Common myeloid progenitor, CD34-positive (primary cell): Measurements from ENCODE around the gene APBB2.
"Not testable (repeated sequence)": the region's sequence is repeated elsewhere in the genome, so short reads cannot be mapped to it uniquely, and the experiment has no call there.

Experiments
- CTCF ChIA-PET: fragments of 350-600 bp; sonication (Branson Sonifier 250); formaldehyde crosslinking; loops from one replicate; lab custom pipeline; 2021; ENCODE audit warnings: antibody characterized with exemption; lab: Charles Lee
- POLR2A ChIA-PET: fragments of 350-600 bp; sonication (Branson Sonifier 250); formaldehyde crosslinking; loops from one replicate; lab custom pipeline; 2021; ENCODE audit warnings: antibody characterized with exemption; lab: Charles Lee
- DNase-seq, 3 donors: peaks; one replicate each; pipeline versions ENCODE4 v3.0.0 to v3.0.0-alpha.2; 2013
- H3K27ac ChIP-seq, 2 experiments: 1 replicate in 1 of 2; 2 replicates in 1 of 2; pipeline ENCODE4 v1.7.0; 2013; ENCODE audit warnings: inconsistent platforms in 2 of 2, low read length in 2 of 2, mild to moderate bottlenecking in 2 of 2, low read depth in 1 of 2, moderate library complexity in 1 of 2; ENCODE audit not compliant: severe bottlenecking in 2 of 2, insufficient read depth in 1 of 2, poor library complexity in 1 of 2
- H3K27me3 ChIP-seq, 5 experiments: replicated peaks in 2 of 5; 1 replicate in 3 of 5; 2 replicates in 2 of 5; pipeline versions ENCODE4 v1.6.1 to v1.7.0; 2013; ENCODE audit warnings: low read length in 4 of 5, mild to moderate bottlenecking in 2 of 5, moderate library complexity in 2 of 5, inconsistent platforms in 1 of 5; ENCODE audit not compliant: insufficient read depth in 5 of 5, control insufficient read depth in 4 of 5
- H3K36me3 ChIP-seq, 4 experiments: 1 replicate in 2 of 4; 2 replicates in 2 of 4; pipeline versions ENCODE4 v1.6.1 to v1.7.0; 2013; ENCODE audit warnings: low read length in 3 of 4, control low read depth in 1 of 4, mild to moderate bottlenecking in 1 of 4; ENCODE audit not compliant: control insufficient read depth in 4 of 4, insufficient read depth in 4 of 4
- H3K4me1 ChIP-seq, 4 experiments: 1 replicate in 3 of 4; 2 replicates in 1 of 4; pipeline versions ENCODE4 v1.6.1 to v1.7.1; 2013; ENCODE audit warnings: low read length in 3 of 4, mild to moderate bottlenecking in 3 of 4, control low read depth in 1 of 4, inconsistent platforms in 1 of 4, moderate library complexity in 1 of 4; ENCODE audit not compliant: control insufficient read depth in 4 of 4, insufficient read depth in 4 of 4; ENCODE audit errors: control extremely low read depth in 1 of 4
- H3K4me3 ChIP-seq, 7 experiments: 1 replicate in 4 of 7; 2 replicates in 3 of 7; pipeline versions ENCODE4 v1.5.1 to v1.7.0; 2013; ENCODE audit warnings: mild to moderate bottlenecking in 7 of 7, low read length in 6 of 7, moderate library complexity in 6 of 7, inconsistent platforms in 2 of 7, low read depth in 2 of 7, control low read depth in 1 of 7; ENCODE audit not compliant: insufficient read depth in 4 of 7, control insufficient read depth in 1 of 7; ENCODE audit errors: extremely low read depth in 1 of 7
- H3K9me3 ChIP-seq, 5 experiments: 1 replicate in 4 of 5; 2 replicates in 1 of 5; pipeline versions ENCODE4 v1.6.1 to v1.7.1; 2013; ENCODE audit warnings: low read length in 4 of 5, mild to moderate bottlenecking in 2 of 5, inconsistent platforms in 1 of 5, low read depth in 1 of 5, moderate library complexity in 1 of 5; ENCODE audit not compliant: control insufficient read depth in 4 of 5, insufficient read depth in 2 of 5; ENCODE audit errors: control extremely low read depth in 1 of 5
- WGBS: methylation state at CpG from one replicate; pipeline ENCODE4 v1.1.5; 2013; ENCODE audit not compliant: insufficient coverage; 5-methylcytosine and 5-hydroxymethylcytosine counted together

The APBB2 gene

DNA sequence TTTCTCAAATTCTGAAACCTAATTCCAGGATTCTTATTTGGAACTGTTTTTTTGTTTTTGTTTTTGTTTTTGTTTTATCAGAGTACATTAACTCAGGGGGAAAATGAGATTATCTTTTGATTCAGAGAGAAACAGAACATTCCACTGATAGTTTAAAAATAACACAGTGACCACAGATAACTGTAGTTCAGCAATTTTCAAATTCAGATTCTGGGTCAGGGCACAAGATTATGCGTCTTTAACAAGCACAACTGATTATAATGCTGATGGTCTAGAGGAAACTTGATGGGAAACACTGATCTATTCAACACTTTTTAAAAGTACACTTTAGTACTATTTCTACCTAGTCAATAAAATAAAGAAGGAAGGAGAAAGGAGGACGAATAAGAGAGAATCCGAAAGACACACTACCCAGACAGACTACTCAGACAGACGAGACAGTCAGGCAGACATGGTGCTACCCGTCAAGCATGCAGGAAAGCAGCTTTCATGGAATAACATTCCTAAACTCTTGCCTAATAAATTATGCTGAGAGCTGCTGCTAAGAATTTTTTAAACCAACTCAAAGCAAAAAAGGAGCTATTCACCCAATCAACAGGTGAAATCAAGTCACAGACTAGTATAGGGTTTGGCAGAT lies 59.0 kb downstream of the APBB2 start:
- Histone ChIP-seq H3K27me3 (peaks cover 0 to 2% (median 0%) of the 10 kb centered on the region in 5 experiments), H3K4me3 (no peak overlapping the region), H3K27ac (no peak overlapping the region), H3K36me3 (no peaks in the 10 kb centered on the region), H3K9me3 (peaks cover 0 to 5% (median 0%) of the 10 kb centered on the region in 5 experiments), H3K4me1 (no peaks in the 10 kb centered on the region)
- 90% methylated on average over 2 of the region's 5 CpGs for WGBS
- POLR2A ChIA-PET = no interaction called here
- CTCF ChIA-PET = no interaction called here
- no peak for DNase-seq

GRCh38 chr4:41154814-41155177 lies 59.5 kb downstream of the APBB2 start:
- no peaks in the 10 kb centered on the region for H3K4me1 ChIP-seq
- POLR2A ChIA-PET = no interaction called here
- no peak overlapping the region for H3K27ac ChIP-seq
- WGBS = 96% methylated on average over 5 of the region's 5 CpGs
- H3K27me3 ChIP-seq = peaks cover 0 to 2% (median 0%) of the 10 kb centered on the region in 5 experiments
- CTCF ChIA-PET = no interaction called here
- peaks cover 0 to 5% (median 0%) of the 10 kb centered on the region in 5 experiments for H3K9me3 ChIP-seq
- no peak overlapping the region for H3K4me3 ChIP-seq
- H3K36me3 ChIP-seq = no peaks in the 10 kb centered on the region
- DNase-seq = no peak

GRCh38 chr4:41154010-41154813 lies 60.1 kb downstream of the APBB2 start:
- DNase-seq = no peak
- ChIA-PET POLR2A (no interaction called here), CTCF (no interaction called here)
- WGBS = 100% methylated on average over 1 of the region's 6 CpGs
- Histone ChIP-seq H3K27me3 (peaks cover 0 to 2% (median 0%) of the 10 kb centered on the region in 5 experiments), H3K4me1 (no peaks in the 10 kb centered on the region), H3K27ac (no peak overlapping the region), H3K36me3 (no peaks in the 10 kb centered on the region), H3K4me3 (no peak overlapping the region), H3K9me3 (peaks cover 0 to 5% (median 0%) of the 10 kb centered on the region in 5 experiments)

DNA sequence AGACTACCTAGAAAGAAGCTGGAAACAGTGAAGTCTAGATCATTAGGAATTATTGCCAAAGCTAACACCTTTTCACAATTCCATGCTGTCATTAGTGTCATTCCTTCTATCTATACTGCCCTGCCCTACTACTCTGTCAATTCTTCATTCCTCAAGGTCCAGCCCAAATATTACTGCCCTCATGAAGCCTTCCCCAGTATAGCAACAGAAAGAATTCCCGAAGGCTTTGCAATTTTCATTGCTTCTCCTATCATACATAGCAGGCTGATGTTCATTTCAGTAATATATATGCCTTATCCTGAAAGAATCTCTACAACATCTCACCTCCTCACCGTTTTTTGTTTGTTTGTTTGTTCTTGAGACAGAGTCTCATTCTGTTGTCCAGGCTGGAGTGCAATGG lies 63.9 kb downstream of the APBB2 start:
- DNase-seq = no peak
- no peaks in the 10 kb centered on the region for H3K36me3 ChIP-seq
- POLR2A ChIA-PET = no interaction called here
- no peaks in the 10 kb centered on the region for H3K4me1 ChIP-seq
- no peak overlapping the region for H3K4me3 ChIP-seq
- peaks cover 0 to 2% (median 0%) of the 10 kb centered on the region in 5 experiments for H3K9me3 ChIP-seq
- WGBS = 80% methylated on average over 2 of the region's 2 CpGs
- no peak overlapping the region for H3K27ac ChIP-seq
- CTCF ChIA-PET = no interaction called here
- peaks cover 0 to 2% (median 0%) of the 10 kb centered on the region in 5 experiments for H3K27me3 ChIP-seq

DNA sequence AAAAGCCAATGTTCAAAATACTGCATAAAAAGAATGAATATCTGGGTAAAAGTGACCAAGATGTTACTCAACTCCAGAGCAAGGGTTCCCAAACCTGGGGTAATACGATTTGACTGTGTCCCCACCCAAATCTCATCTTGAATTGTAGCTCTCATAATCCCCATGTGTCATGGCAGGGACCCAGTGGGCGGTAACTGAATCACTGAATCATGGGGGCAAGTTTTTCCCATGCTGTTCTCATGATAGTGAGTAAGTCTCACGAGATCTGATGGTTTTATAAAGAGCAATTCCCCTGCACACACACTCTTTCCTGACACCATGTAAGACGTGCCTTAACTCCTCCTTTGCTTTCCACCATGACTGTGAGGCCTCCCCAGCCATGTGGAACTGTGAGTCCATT lies 64.8 kb downstream of the APBB2 start:
- H3K27ac ChIP-seq, POLR2A ChIA-PET, H3K9me3 ChIP-seq, CTCF ChIA-PET, H3K4me3 ChIP-seq, H3K36me3 ChIP-seq, DNase-seq, H3K27me3 ChIP-seq, H3K4me1 ChIP-seq: not testable (repeated sequence)
- 100% methylated on average over 4 of the region's 4 CpGs for WGBS

- CTCF ChIA-PET = no interaction called here
- Histone ChIP-seq H3K36me3 (no peaks in the 10 kb centered on the region), H3K27me3 (peaks cover 0 to 2% (median 0%) of the 10 kb centered on the region in 5 experiments), H3K4me3 (no peak overlapping the region), H3K4me1 (no peaks in the 10 kb centered on the region), H3K27ac (no peak overlapping the region), H3K9me3 (peaks cover 0 to 2% (median 0%) of the 10 kb centered on the region in 5 experiments)
- no peak for DNase-seq
- POLR2A ChIA-PET = no interaction called here
- WGBS = no CpG with 5 or more reads among the region's 4 CpGs
These were observed 65.4 kb downstream of the APBB2 start for GRCh38 chr4:41148931-41149330.

- ChIA-PET CTCF (no interaction called here), POLR2A (no interaction called here)
- H3K36me3 ChIP-seq = no peaks in the 10 kb centered on the region
- 100% methylated on average over 4 of the region's 4 CpGs for WGBS
- H3K27me3 ChIP-seq = peaks cover 0 to 2% (median 0%) of the 10 kb centered on the region in 5 experiments
- no peak overlapping the region for H3K27ac ChIP-seq
- H3K9me3 ChIP-seq = peaks cover 0 to 2% (median 0%) of the 10 kb centered on the region in 5 experiments
- DNase-seq = no peak
- no peaks in the 10 kb centered on the region for H3K4me1 ChIP-seq
- H3K4me3 ChIP-seq = no peak overlapping the region
These were observed 66.0 kb downstream of the APBB2 start for GRCh38 chr4:41148292-41148691.
